Measurements from ENCODE around the gene TAF6L.
A peak's percentile ranks its signal among the peaks of the same experiment; 100 is the strongest.
"Not testable (repeated sequence)": the region's sequence is repeated elsewhere in the genome, so short reads cannot be mapped to it uniquely, and the experiment has no call there.

The TAF6L gene

GRCh38 chr11:62771144-62772021 is at the start of gene TAF6L:
TAF6L (plus strand) TSS chr11:62771396; CDS start chr11:62775784, 4,388 bp downstream.
- DNase-seq: peak; percentile 97

GRCh38 chr11:62721994-62722393 is 49.2 kb upstream of the TAF6L start:
- no peak for DNase-seq

GRCh38 chr11:62724171-62724570 is 47.0 kb upstream of the TAF6L start:
- peak; percentile 27 for DNase-seq

- DNase-seq: peak; percentile 43
These were observed 45.5 kb upstream of the TAF6L start for GRCh38 chr11:62725646-62726045.

- DNase-seq: no peak
These were observed 44.9 kb upstream of the TAF6L start for GRCh38 chr11:62726156-62726914.

GRCh38 chr11:62726915-62727164 is 44.4 kb upstream of the TAF6L start:
- no peak for DNase-seq

- DNase-seq: peak; percentile 100
These were observed 43.9 kb upstream of the TAF6L start, which contains the start of gene HNRNPUL2 for GRCh38 chr11:62727165-62727871. HNRNPUL2 (minus strand) TSS chr11:62727457; CDS start chr11:62727156, 301 bp downstream.

GRCh38 chr11:62727872-62728170 is 43.4 kb upstream of the TAF6L start:
- DNase-seq: peak; percentile 92

- DNase-seq: peak; percentile 94
These were observed 42.8 kb upstream of the TAF6L start, which contains the start of gene TTC9C for GRCh38 chr11:62728171-62728988. TTC9C (plus strand) TSS chr11:62728486; CDS start chr11:62728849, 363 bp downstream.

- DNase-seq: peak; percentile 55
These were observed 41.1 kb upstream of the TAF6L start for GRCh38 chr11:62730076-62730475.

GRCh38 chr11:62732830-62733229 is 38.4 kb upstream of the TAF6L start:
- no peak for DNase-seq

GRCh38 chr11:62737196-62737595 is 34.0 kb upstream of the TAF6L start:
- no peak for DNase-seq

GRCh38 chr11:62747475-62748160 is 23.6 kb upstream of the TAF6L start:
- no peak for DNase-seq

- DNase-seq: not testable (repeated sequence)
These were observed 21.3 kb upstream of the TAF6L start for GRCh38 chr11:62749931-62750330.

GRCh38 chr11:62752177-62752785 is 18.9 kb upstream of the TAF6L start:
- no peak for DNase-seq

- DNase-seq: no peak
These were observed 18.0 kb upstream of the TAF6L start for GRCh38 chr11:62752994-62753735.

GRCh38 chr11:62753736-62754603 is 17.2 kb upstream of the TAF6L start, which contains the start of gene ZBTB3:
ZBTB3 (minus strand) TSS chr11:62754160; CDS start chr11:62753664, 496 bp downstream.
- peak; percentile 98 for DNase-seq

GRCh38 chr11:62755086-62755615 is 16.0 kb upstream of the TAF6L start:
- DNase-seq: no peak

Measured in activated effector memory CD4-positive, alpha-beta T cell treated with anti-CD3 and anti-CD28 coated beads, Interleukin-2, amount 50 U/mL, for 16 hours (primary cell).